NT2/D1 (cell line): Measurements from ENCODE around the gene SOX10.

ENCODE experiments used
- SUZ12 ChIP-seq: IDR thresholded peaks from 2 replicates; pipeline ENCODE4 v1.6.1; 2011; ENCODE audit not compliant: insufficient read length, insufficient read depth; ENCODE audit errors: extremely low read depth
- YY1 ChIP-seq: IDR thresholded peaks from 2 replicates; pipeline ENCODE4 v1.6.1; 2011; ENCODE audit not compliant: insufficient read length, insufficient read depth

DNA sequence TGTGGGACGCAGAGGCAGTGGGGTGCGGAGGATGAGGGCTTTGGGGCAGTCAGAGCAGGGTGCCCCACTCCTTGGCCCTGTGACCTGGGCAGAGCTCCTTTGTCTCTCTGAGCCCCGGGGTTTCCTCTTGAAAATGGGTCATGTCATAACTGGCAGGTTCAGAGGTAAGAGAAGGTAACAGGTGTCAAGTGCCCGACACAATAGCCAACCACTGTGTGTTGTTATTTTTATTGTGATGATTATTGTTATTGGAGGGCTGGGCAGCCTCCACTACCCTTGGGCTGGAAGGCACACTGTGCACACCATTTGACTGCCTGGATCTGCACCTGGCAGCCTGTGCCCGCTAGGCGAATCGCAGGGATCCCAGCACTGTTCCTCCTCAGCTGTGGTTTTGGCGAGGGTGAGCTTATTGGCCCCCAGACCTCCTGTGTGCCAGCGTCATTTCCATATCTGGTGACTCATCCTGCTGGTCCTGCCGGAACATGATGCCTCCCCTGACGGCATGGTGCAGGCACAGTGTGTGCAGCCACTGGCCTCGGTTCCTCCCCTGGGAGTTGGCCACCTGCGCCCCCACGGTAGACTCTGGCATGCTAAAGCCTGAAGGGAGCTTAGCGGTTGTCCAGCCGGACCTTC is 15.4 kb upstream of the SOX10 start:
- TF ChIP-seq YY1 (no peak), SUZ12 (no peak)
